HCT116 (cell line): ENCODE results near the gene BAX.

Source experiments
- CTCF ChIP-seq, 3 experiments: fragments of 200-600 bp in 1 of 3; sonication (generic) in 1 of 3; IDR thresholded peaks in 2 of 3; conservative IDR thresholded peaks in 1 of 3; 2 replicates each; pipeline ENCODE4 v1.5.1; 2012 to 2017; ENCODE audit warnings: low read depth in 2 of 3, low read length in 2 of 3, antibody characterized with exemption in 1 of 3, borderline replicate concordance in 1 of 3, control low read depth in 1 of 3, mild to moderate bottlenecking in 1 of 3, mixed read lengths in 1 of 3, mixed run types in 1 of 3, moderate library complexity in 1 of 3; ENCODE audit not compliant: insufficient read depth in 1 of 3
- EGR1 ChIP-seq: IDR thresholded peaks from 2 replicates; pipeline ENCODE4 v1.6.1; 2012; ENCODE audit warnings: low read depth
- ELF1 ChIP-seq: IDR thresholded peaks from 2 replicates; pipeline ENCODE4 v1.6.1; 2012; ENCODE audit warnings: low read depth, borderline replicate concordance
- EZH2 ChIP-seq: fragments of 200-600 bp; sonication (generic); IDR thresholded peaks from 2 replicates; pipeline ENCODE4 v1.6.1; 2017; ENCODE audit warnings: antibody characterized with exemption, mixed run types
- POLR2A ChIP-seq: IDR thresholded peaks from 2 replicates; pipeline ENCODE4 v1.7.0; 2011; ENCODE audit warnings: borderline replicate concordance; ENCODE audit not compliant: insufficient read depth, insufficient read length; ENCODE audit errors: extremely low read depth
- POLR2AphosphoS5 ChIP-seq: IDR thresholded peaks from 2 replicates; pipeline ENCODE4 v1.6.1; 2011; ENCODE audit warnings: mild to moderate bottlenecking, low read depth, low read length, moderate library complexity
- RAD21 ChIP-seq: IDR thresholded peaks from 2 replicates; pipeline ENCODE4 v1.6.1; 2012; ENCODE audit warnings: low read depth, mild to moderate bottlenecking
- TF ChIP-seq, protein P1 (sequence below): IDR thresholded peaks from 2 replicates; pipeline ENCODE4 v1.6.1; 2012
- TF ChIP-seq, protein P2 (sequence below): IDR thresholded peaks from 2 replicates; pipeline ENCODE4 v1.6.1; 2012; ENCODE audit warnings: low read depth

GRCh38 chr19:48913114-48913889 is 41.4 kb upstream of the BAX start:
- no peak for TF ChIP-seq POLR2A
- TF ChIP-seq CTCF (IDR thresholded peaks at IDR 0.05 in 2 of 3, conservative IDR thresholded peaks at IDR 0.05 in 1 of 3; ENCODE audit: borderline replicate concordance in 1 of 3, insufficient read depth in 1 of 3, low read depth in 2 of 3, low read length in 2 of 3): no peak
- TF ChIP-seq RAD21: no peak
- TF ChIP-seq EZH2: no peak
- TF ChIP-seq POLR2AphosphoS5: no peak
- TF ChIP-seq, protein P1, sequence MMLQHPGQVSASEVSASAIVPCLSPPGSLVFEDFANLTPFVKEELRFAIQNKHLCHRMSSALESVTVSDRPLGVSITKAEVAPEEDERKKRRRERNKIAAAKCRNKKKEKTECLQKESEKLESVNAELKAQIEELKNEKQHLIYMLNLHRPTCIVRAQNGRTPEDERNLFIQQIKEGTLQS: no peak
- TF ChIP-seq ELF1: no peak
- TF ChIP-seq, protein P2, sequence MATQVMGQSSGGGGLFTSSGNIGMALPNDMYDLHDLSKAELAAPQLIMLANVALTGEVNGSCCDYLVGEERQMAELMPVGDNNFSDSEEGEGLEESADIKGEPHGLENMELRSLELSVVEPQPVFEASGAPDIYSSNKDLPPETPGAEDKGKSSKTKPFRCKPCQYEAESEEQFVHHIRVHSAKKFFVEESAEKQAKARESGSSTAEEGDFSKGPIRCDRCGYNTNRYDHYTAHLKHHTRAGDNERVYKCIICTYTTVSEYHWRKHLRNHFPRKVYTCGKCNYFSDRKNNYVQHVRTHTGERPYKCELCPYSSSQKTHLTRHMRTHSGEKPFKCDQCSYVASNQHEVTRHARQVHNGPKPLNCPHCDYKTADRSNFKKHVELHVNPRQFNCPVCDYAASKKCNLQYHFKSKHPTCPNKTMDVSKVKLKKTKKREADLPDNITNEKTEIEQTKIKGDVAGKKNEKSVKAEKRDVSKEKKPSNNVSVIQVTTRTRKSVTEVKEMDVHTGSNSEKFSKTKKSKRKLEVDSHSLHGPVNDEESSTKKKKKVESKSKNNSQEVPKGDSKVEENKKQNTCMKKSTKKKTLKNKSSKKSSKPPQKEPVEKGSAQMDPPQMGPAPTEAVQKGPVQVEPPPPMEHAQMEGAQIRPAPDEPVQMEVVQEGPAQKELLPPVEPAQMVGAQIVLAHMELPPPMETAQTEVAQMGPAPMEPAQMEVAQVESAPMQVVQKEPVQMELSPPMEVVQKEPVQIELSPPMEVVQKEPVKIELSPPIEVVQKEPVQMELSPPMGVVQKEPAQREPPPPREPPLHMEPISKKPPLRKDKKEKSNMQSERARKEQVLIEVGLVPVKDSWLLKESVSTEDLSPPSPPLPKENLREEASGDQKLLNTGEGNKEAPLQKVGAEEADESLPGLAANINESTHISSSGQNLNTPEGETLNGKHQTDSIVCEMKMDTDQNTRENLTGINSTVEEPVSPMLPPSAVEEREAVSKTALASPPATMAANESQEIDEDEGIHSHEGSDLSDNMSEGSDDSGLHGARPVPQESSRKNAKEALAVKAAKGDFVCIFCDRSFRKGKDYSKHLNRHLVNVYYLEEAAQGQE: no peak
- no peak for TF ChIP-seq EGR1
